H9 (cell line): Measurements from ENCODE around the gene FCER1G. TPM values are rescaled to one million over a fixed set of nuclear protein-coding genes. Genes with fewer than 3 reads are reported as not detected.

ENCODE experiments used
- DNase-seq: peaks from one replicate; pipeline ENCODE4 v3.0.0-alpha.2; 2017
- H2AFZ ChIP-seq: one replicate; pipeline ENCODE4 v1.6.1; 2013; ENCODE audit warnings: mild to moderate bottlenecking, low read length, control low read depth, moderate library complexity
- H2AK5ac ChIP-seq: 2 replicates; pipeline ENCODE4 v1.6.1; 2013; ENCODE audit warnings: low read length, control low read depth, mixed read lengths; ENCODE audit not compliant: insufficient read length
- H2BK120ac ChIP-seq: one replicate; pipeline ENCODE4 v1.6.1; 2013; ENCODE audit warnings: low read depth, mild to moderate bottlenecking, low read length, control low read depth, inconsistent platforms; ENCODE audit not compliant: poor library complexity, severe bottlenecking
- H2BK12ac ChIP-seq: 2 replicates; pipeline ENCODE4 v1.6.1; 2013; ENCODE audit warnings: low read length, control low read depth, mixed read lengths, low read depth; ENCODE audit not compliant: insufficient read length
- H2BK15ac ChIP-seq: 2 replicates; pipeline ENCODE4 v1.6.1; 2013; ENCODE audit warnings: low read depth, low read length, control low read depth
- H2BK20ac ChIP-seq: one replicate; pipeline ENCODE4 v1.6.1; 2013; ENCODE audit warnings: low read depth, mild to moderate bottlenecking, low read length, control low read depth, inconsistent platforms; ENCODE audit not compliant: poor library complexity, severe bottlenecking
- H2BK5ac ChIP-seq: 2 replicates; pipeline ENCODE4 v1.6.1; 2013; ENCODE audit warnings: low read length, control low read depth, mixed read lengths; ENCODE audit not compliant: insufficient read length
- H3K14ac ChIP-seq: 2 replicates; pipeline ENCODE4 v1.6.1; 2013; ENCODE audit warnings: low read length, control low read depth; ENCODE audit not compliant: insufficient read depth
- H3K18ac ChIP-seq: 2 replicates; pipeline ENCODE4 v1.6.1; 2013; ENCODE audit warnings: low read depth, mild to moderate bottlenecking, mixed read lengths, low read length, control low read depth; ENCODE audit not compliant: insufficient read length
- H3K23ac ChIP-seq: 2 replicates; pipeline ENCODE4 v1.6.1; 2013; ENCODE audit warnings: low read length, control low read depth, mixed read lengths, low read depth; ENCODE audit not compliant: insufficient read length
- H3K23me2 ChIP-seq: 2 replicates; pipeline ENCODE4 v1.6.1; 2013; ENCODE audit warnings: low read depth, mild to moderate bottlenecking, mixed read lengths, low read length, control low read depth; ENCODE audit not compliant: insufficient read length, poor library complexity, severe bottlenecking
- H3K27ac ChIP-seq: 2 replicates; pipeline ENCODE4 v1.5.1; 2013; ENCODE audit warnings: low read length, control low read depth, mixed read lengths, low read depth; ENCODE audit not compliant: insufficient read length
- H3K27me3 ChIP-seq: 2 replicates; pipeline ENCODE4 v1.6.1; 2013; ENCODE audit warnings: low read length, control low read depth, inconsistent platforms; ENCODE audit not compliant: insufficient read depth
- H3K4ac ChIP-seq: 2 replicates; pipeline ENCODE4 v1.6.1; 2013; ENCODE audit warnings: low read depth, mild to moderate bottlenecking, control low read depth, inconsistent platforms, low read length, moderate library complexity
- H3K4me1 ChIP-seq: 2 replicates; pipeline ENCODE4 v1.6.1; 2013; ENCODE audit warnings: low read length, control low read depth, inconsistent platforms; ENCODE audit not compliant: insufficient read depth
- H3K4me2 ChIP-seq: 2 replicates; pipeline ENCODE4 v1.6.1; 2013; ENCODE audit warnings: low read length, control low read depth, mixed read lengths; ENCODE audit not compliant: insufficient read length, insufficient read depth
- H3K56ac ChIP-seq: 2 replicates; pipeline ENCODE4 v1.6.1; 2013; ENCODE audit warnings: low read depth, mild to moderate bottlenecking, mixed read lengths, low read length, control low read depth; ENCODE audit not compliant: insufficient read length
- H3K79me1 ChIP-seq: 2 replicates; pipeline ENCODE4 v1.6.1; 2013; ENCODE audit warnings: low read depth, mild to moderate bottlenecking, moderate library complexity, low read length, control low read depth, inconsistent platforms; ENCODE audit not compliant: insufficient read depth, poor library complexity, severe bottlenecking
- H3K79me2 ChIP-seq: 2 replicates; pipeline ENCODE4 v1.6.1; 2013; ENCODE audit warnings: low read length, control low read depth, inconsistent platforms; ENCODE audit not compliant: insufficient read depth
- H3K9ac ChIP-seq: 2 replicates; pipeline ENCODE4 v1.6.1; 2013; ENCODE audit warnings: low read length, control low read depth, mixed read lengths; ENCODE audit not compliant: insufficient read length; ENCODE audit errors: extremely low read depth
- H3K9me3 ChIP-seq: one replicate; pipeline ENCODE4 v1.6.1; 2013; ENCODE audit warnings: low read depth, low read length, inconsistent platforms; ENCODE audit not compliant: control insufficient read depth
- H3T11ph ChIP-seq: one replicate; pipeline ENCODE4 v1.6.1; 2013; ENCODE audit warnings: mild to moderate bottlenecking, low read length, control low read depth, inconsistent platforms
- H4K20me1 ChIP-seq: one replicate; pipeline ENCODE4 v1.6.1; 2013; ENCODE audit not compliant: control insufficient read depth, insufficient read length, insufficient read depth
- H4K5ac ChIP-seq: 2 replicates; pipeline ENCODE4 v1.6.1; 2013; ENCODE audit warnings: low read depth, mild to moderate bottlenecking, mixed read lengths, low read length, control low read depth; ENCODE audit not compliant: insufficient read length
- H4K8ac ChIP-seq: replicated peaks from 2 replicates; pipeline ENCODE4 v1.6.1; 2013; ENCODE audit warnings: low read length, control low read depth, mixed read lengths, low read depth; ENCODE audit not compliant: insufficient read length
- H4K91ac ChIP-seq: 2 replicates; pipeline ENCODE4 v1.6.1; 2013; ENCODE audit warnings: low read depth, mild to moderate bottlenecking, moderate library complexity, mixed read lengths, low read length, control low read depth; ENCODE audit not compliant: insufficient read length
- H3K27ac Mint-ChIP-seq, 3 experiments: 2 replicates in 2 of 3; 3 replicates in 1 of 3; pipeline ENCODE4 v1.8.0; 2020 to 2021; ENCODE audit warnings: mixed read lengths in 3 of 3, mild to moderate bottlenecking in 1 of 3, moderate library complexity in 1 of 3
- H3K27me3 Mint-ChIP-seq: 2 replicates; pipeline ENCODE4 v1.8.0; 2021; ENCODE audit warnings: low read depth, mild to moderate bottlenecking, moderate library complexity, mixed read lengths
- H3K36me3 Mint-ChIP-seq, 3 experiments: 2 replicates in 2 of 3; 3 replicates in 1 of 3; pipeline ENCODE4 v1.8.0; 2020 to 2021; ENCODE audit warnings: low read depth in 3 of 3, mixed read lengths in 3 of 3; ENCODE audit not compliant: insufficient read depth in 1 of 3
- H3K4me1 Mint-ChIP-seq, 2 experiments: 2 replicates each; pipeline ENCODE4 v1.8.0; 2020; ENCODE audit warnings: mixed read lengths in 2 of 2
- H3K4me3 Mint-ChIP-seq, 2 experiments: 2 replicates in 1 of 2; 3 replicates in 1 of 2; pipeline ENCODE4 v1.8.0; 2020 to 2021; ENCODE audit warnings: mild to moderate bottlenecking in 2 of 2, mixed read lengths in 2 of 2, moderate library complexity in 1 of 2
- H3K9me3 Mint-ChIP-seq, 2 experiments: 2 replicates in 1 of 2; 3 replicates in 1 of 2; pipeline ENCODE4 v1.8.0; 2020; ENCODE audit warnings: mild to moderate bottlenecking in 2 of 2, mixed read lengths in 2 of 2, moderate library complexity in 1 of 2
- WGBS: extraction: QIAGEN DNeasy Blood & Tissue Kit; methylation state at CpG from one replicate; pipeline ENCODE4 v1.1.7; 2013; ENCODE audit warnings: missing lambda C conversion rate, low lambda C conversion rate, mixed read lengths; ENCODE audit not compliant: insufficient read length; ENCODE audit errors: extremely low coverage; 5-methylcytosine and 5-hydroxymethylcytosine counted together
- total RNA-seq: library from RNA; stranded (reverse); gene quantifications from 2 replicates; pipeline ENCODE4 v1.2.1, GENCODE V29; 2021
- TF ChIP-seq, protein P1 (sequence below): fragments of 200-600 bp; sonication (generic); conservative IDR thresholded peaks from 3 replicates; pipeline ENCODE4 v1.8.0; 2021; ENCODE audit warnings: antibody characterized with exemption, mild to moderate bottlenecking

FCER1G gene
- total RNA-seq, 1 experiment from 2014 or later = 0.90 TPM

DNA sequence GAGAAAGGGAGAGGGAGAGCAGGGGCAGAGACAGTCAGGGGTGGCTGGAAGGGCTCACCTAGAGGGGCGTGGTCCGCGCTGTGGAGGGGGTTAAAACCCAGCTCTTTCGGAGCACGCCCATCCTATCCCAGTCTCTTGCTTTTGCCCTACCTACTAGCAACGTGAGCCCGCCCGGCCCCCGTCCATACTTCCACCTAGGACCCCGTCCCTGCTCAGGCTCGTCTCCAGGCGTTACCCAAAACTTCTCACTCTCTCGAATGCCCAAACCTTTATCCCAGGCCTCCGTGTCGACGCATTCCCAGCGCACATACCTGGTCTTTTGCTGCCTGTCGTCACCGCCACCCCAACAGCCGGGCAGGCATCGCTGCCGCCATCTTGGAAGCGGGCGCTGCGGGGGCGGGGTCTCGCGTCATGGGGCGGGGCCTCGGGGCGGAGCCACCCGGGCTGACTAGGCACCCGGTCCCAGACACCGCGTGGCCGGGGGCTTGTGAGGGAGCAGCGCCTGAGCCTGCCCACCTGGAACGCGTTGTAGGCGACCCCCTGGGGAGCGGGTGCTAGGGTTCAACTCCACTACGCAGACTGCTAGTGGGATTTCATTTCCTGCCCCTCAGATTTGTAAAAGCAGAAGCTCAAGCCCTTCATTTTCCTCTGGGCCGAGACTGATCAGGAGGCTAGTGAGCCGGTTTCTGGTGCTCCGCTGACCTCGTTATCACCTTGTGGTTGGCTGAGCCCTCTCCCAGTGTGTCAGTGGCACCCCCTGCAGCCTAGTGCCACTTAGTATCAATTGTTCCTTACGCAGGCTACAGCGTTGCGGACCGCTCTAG, 37.8 kb upstream of the FCER1G start, which contains the start of gene B4GALT3:
Gene B4GALT3, minus strand, starts transcription at position 396 of the 824 bp plus-strand sequence. CDS start 1,447 bp downstream, outside the sequence.
- H2BK120ac ChIP-seq = no peak within 1 kb of the TSS
- no peaks in the 10 kb centered on the region for H4K20me1 ChIP-seq
- H3K23me2 ChIP-seq = peaks cover 6% of the 10 kb centered on the region
- TF ChIP-seq, protein P1, sequence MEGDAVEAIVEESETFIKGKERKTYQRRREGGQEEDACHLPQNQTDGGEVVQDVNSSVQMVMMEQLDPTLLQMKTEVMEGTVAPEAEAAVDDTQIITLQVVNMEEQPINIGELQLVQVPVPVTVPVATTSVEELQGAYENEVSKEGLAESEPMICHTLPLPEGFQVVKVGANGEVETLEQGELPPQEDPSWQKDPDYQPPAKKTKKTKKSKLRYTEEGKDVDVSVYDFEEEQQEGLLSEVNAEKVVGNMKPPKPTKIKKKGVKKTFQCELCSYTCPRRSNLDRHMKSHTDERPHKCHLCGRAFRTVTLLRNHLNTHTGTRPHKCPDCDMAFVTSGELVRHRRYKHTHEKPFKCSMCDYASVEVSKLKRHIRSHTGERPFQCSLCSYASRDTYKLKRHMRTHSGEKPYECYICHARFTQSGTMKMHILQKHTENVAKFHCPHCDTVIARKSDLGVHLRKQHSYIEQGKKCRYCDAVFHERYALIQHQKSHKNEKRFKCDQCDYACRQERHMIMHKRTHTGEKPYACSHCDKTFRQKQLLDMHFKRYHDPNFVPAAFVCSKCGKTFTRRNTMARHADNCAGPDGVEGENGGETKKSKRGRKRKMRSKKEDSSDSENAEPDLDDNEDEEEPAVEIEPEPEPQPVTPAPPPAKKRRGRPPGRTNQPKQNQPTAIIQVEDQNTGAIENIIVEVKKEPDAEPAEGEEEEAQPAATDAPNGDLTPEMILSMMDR = peak; percentile 50; the same call in 2 of the 3 replicates
- no peaks in the 10 kb centered on the region for H3K27me3 ChIP-seq
- no peak within 1 kb of the TSS for H3K23ac ChIP-seq
- peaks cover 13 to 37% (median 35%) of the 10 kb centered on the region in 3 experiments; a peak in 6 of 7 replicates for H3K36me3 Mint-ChIP-seq
- H4K8ac ChIP-seq = no peak within 1 kb of the TSS
- DNase-seq = peak; percentile 94
- no peaks in the 10 kb centered on the region; the same call in 1 of the 2 replicates for H3K4me1 ChIP-seq
- H3K9me3 Mint-ChIP-seq = no peaks in the 10 kb centered on the region
- H3K4ac ChIP-seq = no peak within 1 kb of the TSS
- H4K5ac ChIP-seq = no peak within 1 kb of the TSS
- H4K91ac ChIP-seq = no peak within 1 kb of the TSS
- H2BK15ac ChIP-seq = no peak within 1 kb of the TSS
- peak within 1 kb of the TSS; percentile 93 to 100 for H3K4me3 Mint-ChIP-seq
- H3K4me1 Mint-ChIP-seq = peaks cover 19 to 21% of the 10 kb centered on the region in 2 experiments
- H2AK5ac ChIP-seq = no peak within 1 kb of the TSS
- H3T11ph ChIP-seq = no peak within 1 kb of the TSS
- H3K9ac ChIP-seq = peak within 1 kb of the TSS; percentile 78
- no peak within 1 kb of the TSS for H3K56ac ChIP-seq
- H2AFZ ChIP-seq = no peak within 1 kb of the TSS
- WGBS = no CpG with 5 or more reads among the region's 50 CpGs
- H3K27ac Mint-ChIP-seq = peak within 1 kb of the TSS; percentile 99 to 100 (median 100)
- peak within 1 kb of the TSS; percentile 93 for H3K14ac ChIP-seq
- no peak within 1 kb of the TSS for H2BK12ac ChIP-seq
- peak within 1 kb of the TSS; percentile 76 for H3K4me2 ChIP-seq
- peak within 1 kb of the TSS; percentile 91 for H3K18ac ChIP-seq
- H2BK5ac ChIP-seq = no peak within 1 kb of the TSS
- no peak within 1 kb of the TSS for H3K27ac ChIP-seq
- no peak within 1 kb of the TSS for H2BK20ac ChIP-seq
- H3K79me1 ChIP-seq = no peaks in the 10 kb centered on the region
- no peaks in the 10 kb centered on the region for H3K79me2 ChIP-seq
- peaks cover 3% of the 10 kb centered on the region for H3K27me3 Mint-ChIP-seq
- no peaks in the 10 kb centered on the region for H3K9me3 ChIP-seq
